NCI-H1436 treated with DMSO at 0.1 percent for 48 hours (cell line): ENCODE measurements around the gene PGGHG.
"Not testable (repeated sequence)": the region's sequence is repeated elsewhere in the genome, so short reads cannot be mapped to it uniquely, and the experiment has no call there.

Experiments used
- DNase-seq: peaks from one replicate; lab custom pipeline; 2025; lab: John Stamatoyannopoulos, UW

Gene PGGHG

DNA sequence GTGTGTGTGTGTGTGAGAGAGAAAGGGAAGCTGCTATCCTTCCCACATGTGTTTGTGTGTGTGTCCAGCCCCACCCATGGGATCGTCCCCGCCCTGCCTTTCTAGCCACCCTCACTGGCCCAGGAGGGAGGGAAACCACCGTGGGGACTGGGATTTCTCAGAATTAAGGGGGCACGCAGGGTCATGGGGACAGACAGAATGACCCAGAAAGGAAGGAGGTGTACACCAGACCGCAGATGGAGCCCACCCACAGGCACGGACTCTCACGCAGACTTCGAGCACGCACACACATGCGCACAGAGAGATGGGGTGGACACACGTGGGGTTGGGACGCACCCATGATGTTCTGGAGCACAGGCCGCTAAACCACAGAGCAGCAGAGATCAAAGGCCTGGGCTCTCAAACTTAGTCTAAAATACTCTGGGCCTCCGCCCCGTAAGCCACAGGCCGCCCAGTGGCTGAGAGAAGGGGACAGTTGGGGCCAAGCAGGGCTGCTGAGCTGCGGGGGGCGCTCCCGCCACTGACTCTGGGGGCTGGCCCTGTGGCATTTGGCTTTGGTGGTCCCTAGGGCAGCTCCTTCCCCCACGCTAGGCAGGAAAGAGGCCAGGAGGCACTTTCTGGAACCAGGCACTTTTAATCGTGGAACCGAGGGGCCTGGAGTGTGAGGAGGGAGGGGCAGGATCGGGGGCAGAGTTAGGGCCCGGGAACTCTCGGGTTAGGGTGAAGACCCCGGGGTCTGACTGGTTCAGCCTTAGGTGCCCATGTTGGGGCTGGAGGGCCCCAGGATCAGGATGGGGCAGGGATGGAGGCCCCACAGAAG, 8.9 kb downstream of the PGGHG start:
- DNase-seq: no peak

DNA sequence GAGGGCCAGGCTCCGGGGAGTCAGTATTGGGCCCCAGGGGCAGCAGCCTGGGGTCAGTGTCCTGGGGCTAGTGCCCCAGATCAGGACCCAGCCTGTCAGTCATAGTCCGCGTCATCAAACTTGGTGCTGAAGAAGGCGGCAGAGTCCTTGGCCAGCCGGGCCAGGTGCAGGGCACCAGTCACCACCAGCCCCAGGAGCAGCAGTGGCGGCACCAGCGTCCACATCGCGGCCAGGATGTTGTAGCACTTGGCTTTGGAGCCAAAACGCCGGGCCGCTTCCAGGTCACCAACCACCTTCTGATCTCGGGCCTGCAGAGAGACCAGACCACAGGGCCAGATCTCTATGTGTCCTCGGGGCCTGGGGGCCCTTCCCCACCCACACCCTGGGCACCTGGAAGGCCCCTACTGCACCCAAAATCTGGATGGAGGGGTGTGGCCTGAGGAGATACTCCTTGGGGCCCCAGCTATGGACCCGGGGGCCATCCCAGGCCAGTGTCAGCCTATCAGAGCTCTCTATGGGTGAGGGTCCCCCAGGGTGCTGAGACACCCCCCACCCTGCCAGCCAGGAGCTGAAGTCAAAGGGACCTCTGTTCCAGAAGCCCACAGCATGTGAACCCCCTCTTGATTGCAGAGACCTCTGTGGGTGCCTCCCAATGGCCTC, 9.6 kb downstream of the PGGHG start:
- no peak for DNase-seq

DNA sequence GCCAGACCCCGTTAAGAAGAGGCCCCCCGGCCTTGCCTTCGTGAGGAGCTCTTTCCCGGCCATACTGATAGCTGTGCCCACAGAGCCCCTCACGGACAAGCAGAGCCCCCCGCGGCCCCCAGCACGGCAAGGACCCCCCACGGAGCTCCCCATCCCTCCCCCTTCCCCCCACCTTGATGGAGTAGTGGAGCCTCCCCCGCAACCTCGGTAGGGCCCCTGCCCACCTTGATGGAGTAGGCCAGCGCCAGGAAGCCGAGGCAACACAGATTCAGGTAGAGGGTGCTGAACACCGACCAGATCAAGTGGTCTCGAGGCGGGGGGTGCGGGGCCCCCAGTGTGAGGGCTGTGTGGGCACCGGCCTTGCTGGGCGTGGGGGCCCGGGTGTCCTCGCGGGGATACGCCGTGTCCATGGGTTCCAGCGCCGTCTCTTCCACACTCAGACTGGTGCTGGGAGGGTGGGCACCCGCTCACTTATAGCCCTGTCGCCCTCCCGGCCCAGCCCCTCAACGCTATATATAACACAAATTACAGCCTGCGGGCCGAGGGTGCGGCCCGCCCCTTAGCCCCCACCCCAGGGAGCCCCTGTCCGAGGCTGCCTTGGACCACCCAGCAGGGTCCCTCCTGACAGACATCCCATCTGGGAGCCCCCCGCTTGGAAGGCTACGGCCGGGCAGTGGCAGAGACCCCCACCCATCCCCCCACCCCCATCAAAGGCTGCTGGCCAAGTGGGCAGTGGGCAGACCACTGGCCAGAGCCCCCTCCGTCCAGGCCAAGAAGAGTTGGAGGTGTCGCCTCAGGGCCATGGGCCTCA, 10.4 kb downstream of the PGGHG start, which contains the start of gene IFITM5:
IFITM5 (minus strand) TSS at position 446 of the 811 bp plus-strand sequence; CDS start at position 410, 36 bp downstream.
- no peak for DNase-seq

DNA sequence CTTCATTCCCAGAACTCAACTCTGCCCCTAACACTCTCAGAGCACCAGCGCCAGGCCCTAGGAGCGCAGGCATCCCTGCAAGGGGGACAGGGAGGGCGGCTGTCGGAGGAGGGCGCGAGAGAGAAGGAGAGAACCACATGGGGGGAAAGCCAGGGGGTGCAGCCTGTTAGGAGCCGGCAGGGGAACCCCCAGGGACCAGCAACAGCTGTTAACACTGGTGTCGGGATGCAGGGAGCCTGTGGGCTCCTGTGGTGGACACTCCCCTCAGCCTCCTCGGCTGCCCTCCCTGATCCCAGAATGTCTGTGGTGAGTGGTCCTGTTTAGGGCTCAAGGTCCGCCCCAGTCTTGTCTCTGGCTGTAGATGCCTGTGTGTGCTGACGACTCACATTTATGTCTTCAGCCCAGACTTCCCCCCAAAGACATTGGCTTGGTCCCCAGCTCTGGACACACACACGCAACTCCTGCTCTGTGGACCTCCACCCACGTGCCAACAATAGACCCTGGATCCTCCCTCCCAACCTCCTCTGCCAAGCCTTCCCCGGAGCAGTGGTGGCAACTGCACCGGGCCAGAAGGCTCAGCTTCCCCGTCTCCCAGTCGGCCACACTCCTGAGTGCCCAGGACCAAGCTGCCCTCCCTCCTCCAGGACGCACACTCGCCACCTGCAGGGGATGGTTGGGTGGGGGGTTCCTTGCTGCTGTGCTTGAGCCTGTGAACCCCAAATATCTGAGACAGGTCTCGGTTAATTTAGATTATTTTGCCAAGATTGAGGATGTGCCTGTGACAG, 11.2 kb downstream of the PGGHG start:
- no peak for DNase-seq

DNA sequence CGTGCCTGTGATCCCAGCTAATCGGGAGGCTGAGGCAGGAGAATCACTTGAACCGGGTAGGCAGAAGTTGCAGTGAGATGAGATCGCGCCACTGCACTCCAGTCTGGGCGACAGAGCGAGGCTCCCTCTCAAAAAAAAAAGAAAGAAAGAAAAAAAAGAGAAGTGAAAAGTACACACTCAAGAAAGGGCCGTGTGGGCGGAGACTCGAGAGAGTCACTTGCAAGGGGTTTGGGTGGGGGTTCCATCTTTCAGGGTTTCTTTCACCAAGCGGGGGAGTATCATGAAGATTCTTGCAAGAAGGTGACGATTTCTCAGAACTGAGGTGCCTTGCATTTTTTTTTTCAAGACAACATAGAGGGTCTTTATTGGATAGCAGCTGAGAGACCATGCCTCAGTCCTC, 14.4 kb downstream of the PGGHG start:
- no peak for DNase-seq

DNA sequence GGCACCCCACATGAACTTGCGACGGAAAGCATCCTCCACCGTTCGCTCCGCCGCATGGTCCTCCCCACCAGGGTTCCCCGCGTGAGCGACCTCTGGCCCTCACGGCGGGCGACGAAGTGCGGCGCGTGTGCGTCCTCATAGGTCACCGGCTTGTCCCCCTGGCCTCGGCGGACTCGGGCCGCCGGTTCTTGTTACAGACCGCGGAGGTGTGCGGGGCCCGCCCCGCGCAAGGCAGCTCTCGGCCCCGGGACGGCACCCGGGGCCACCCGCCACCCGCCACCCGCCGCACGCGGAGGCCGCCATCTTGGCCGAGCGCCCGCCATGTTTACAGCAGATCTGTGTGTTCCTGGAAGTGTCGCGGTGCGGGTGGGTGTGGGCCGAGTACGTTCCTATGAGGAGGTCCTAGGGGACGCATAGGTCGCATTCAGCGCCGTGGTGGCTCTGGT, 15.2 kb downstream of the PGGHG start:
- no peak for DNase-seq

DNA sequence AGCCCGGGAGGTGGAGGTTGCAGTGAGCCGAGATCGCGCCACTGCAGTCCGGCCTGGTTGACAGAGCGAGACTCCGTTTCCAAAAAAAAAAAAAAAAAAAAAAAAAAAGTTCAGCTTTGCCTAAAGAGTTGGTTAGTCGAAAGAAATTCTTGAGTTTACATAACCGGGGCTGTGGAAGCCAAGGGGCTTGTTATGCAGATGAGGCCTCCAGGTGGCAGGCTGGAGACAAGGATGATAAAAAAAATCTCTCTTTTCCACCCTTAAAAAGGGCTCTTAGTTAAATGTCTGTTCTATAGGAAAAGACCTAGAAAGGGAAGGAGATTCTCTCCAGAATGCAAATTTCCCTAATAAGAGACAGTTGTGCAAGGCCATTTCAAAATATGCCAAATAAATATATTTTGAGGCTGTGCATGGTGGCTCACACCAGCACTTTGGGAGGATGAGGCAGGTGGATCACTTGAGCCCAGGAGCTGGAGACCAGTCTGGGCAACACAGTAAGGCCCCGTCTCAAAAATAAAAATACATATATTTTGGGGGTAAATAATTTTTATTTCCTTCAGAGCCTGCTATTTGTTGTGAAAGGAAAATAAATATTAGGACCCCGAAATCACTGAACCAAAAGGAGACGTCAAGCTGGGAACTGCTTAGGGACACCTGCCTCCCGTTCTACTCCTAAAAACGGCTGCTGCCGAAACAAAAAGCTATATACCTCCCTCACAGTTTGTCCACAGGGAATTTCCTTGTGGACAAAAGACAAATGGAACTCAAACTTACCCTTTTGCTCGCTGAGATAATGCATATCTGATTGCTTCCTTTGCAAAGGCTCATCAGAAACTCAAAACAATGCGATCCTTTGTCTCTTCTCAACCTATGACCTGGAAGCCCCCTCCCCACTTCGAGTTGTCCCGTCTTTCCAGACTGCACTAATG, 16.3 kb downstream of the PGGHG start:
- no peak for DNase-seq

DNA sequence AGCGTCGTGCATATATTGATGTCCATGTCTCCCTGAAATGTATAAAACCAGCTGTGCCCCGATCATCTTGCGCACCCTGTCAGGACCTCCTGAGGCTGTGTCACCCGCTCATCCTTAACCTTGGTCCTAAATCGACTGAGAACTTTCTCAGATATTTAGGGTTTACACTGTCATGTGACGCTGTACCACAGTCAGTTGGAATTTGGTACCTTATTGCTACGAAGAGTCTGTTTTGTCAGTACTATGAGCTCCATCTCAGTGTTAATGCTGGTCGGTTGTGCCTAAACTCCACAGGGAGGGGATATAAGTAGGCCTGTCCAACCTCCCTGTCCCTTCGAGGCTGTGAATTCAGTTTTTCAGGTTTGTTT, 16.9 kb downstream of the PGGHG start:
- no peak for DNase-seq

DNA sequence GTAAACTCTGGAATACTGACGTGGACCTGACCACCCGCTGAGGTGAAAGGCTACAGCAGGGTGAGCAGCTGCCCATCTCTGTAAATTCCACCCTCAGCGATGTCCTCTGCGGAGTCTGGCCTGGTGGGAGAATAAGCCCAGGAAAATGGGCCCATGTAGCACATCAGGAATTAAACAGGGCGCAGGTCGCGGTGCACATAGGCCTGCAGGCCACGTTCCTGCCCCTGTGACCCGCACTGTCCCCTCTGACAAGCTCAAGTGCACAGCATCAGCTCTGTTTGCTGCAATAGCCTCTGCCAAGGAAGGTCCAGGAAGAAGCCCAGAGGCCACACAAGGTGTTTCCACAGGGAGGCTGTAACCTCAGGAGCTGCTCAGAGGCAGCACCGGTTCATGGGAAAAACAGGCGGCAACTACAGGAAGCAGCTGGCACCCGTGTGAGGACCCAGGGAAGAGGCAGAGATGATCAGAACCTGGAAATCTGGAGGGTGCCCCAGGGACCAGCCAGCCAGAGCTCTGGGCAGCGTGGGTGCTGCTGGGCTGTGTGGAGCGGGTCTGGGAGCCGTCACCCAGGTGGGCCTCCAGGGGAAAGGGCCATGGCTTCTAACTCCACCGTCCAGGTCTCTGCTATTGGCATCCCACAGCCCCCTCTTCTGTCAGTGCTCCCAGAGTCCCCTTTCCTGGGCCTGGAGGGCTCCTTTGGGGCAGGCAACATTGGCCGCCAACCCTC, 17.9 kb downstream of the PGGHG start:
- no peak for DNase-seq

DNA sequence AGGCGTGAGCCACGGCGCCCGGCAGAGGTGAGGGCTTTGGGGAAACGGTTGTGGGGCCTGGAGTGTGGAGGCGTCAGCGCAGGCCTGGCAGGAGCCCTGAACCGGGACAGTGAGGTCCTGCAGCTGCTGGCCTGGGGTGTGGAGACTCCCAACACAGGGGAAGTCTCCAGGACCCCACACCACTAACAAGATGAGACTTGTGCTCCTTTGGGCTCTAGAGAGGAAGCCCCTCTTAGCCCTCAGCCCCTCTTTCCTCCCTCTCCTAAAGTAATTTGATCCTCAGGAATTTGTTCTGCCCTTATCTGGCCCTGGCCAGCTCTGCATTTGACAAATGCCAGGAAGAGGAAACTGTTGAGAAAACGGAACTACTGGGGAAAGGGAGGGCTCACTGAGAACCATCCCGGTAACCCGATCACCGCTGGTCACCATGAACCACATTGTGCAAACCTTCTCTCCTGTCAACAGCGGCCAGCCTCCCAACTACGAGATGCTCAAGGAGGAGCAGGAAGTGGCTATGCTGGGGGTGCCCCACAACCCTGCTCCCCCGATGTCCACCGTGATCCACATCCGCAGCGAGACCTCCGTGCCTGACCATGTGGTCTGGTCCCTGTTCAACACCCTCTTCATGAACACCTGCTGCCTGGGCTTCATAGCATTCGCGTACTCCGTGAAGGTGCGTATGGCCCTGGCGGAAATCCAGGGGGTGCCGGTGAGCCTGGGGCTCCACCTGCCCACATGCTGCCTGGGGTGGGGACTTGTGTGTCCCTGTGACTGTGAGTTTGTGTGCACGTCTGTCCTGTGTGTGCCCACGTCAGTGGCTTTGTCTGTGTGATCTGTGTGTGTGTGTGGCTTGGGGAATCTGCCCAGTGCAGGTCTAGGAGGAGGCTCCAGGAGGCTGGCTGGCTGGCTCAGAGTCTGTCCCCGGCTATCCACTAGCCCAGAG, 19.1 kb downstream of the PGGHG start, which contains the start of gene IFITM2:
IFITM2 (plus strand) TSS at position 51 of the 943 bp plus-strand sequence; CDS start at position 428, 377 bp downstream.
- not testable (repeated sequence) for DNase-seq

DNA sequence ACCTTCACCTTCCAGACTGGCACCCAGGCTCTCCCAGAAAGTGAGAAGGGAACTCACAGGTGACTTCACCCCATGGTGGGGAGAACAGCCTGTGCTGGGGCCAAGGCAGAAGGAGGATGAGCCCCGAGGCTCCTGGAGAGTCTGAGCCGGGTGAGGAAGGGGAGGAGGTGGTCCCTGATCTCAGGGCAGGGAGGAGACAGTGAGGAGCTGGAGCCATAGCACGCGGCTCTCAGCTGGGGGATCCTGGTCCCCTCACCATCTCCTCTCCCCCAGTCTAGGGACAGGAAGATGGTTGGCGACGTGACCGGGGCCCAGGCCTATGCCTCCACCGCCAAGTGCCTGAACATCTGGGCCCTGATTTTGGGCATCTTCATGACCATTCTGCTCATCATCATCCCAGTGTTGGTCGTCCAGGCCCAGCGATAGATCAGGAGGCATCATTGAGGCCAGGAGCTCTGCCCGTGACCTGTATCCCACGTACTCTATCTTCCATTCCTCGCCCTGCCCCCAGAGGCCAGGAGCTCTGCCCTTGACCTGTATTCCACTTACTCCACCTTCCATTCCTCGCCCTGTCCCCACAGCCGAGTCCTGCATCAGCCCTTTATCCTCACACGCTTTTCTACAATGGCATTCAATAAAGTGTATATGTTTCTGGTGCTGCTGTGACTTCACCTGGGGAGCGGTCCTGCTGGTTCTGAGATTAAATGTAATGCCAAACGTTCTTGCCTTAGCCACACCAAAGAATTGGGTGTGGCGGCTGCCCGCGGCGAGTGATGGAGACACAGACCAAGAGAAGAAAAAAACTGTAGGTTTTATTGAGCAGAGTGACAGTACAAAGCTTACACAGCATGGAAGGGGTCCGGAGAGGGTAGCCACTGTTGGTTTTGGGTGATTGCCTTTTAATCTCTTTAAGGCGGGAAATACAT, 20.1 kb downstream of the PGGHG start:
- not testable (repeated sequence) for DNase-seq

DNA sequence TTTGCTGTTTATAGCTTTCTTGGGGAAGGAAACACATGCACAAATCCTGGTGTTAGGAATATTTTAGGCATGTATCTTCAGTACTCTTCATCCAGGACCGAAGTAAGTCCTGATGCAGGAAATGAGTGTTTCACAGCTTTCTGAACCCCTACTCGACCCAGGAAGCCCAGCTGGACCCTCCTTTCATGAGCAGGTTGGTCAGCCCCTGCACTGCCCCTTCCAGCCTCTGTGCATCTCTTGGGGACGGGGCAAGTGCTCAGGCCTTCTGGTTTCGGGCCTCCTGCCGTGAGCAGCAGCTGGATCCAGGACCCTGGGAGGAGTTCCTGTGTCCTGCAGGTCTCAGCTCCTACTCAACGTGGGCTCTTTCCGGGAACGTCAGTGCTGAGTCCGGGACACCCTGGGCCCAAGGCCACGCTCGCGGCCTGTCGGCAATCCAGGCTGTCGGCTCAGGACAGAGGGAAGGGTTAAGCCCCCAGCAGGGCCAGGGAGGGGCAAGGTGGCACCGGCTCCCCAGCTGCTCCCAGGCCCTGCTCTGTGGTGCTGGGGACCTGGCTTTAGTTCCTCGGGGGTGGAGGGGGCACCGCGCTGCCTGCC, 21.1 kb downstream of the PGGHG start:
- not testable (repeated sequence) for DNase-seq

DNA sequence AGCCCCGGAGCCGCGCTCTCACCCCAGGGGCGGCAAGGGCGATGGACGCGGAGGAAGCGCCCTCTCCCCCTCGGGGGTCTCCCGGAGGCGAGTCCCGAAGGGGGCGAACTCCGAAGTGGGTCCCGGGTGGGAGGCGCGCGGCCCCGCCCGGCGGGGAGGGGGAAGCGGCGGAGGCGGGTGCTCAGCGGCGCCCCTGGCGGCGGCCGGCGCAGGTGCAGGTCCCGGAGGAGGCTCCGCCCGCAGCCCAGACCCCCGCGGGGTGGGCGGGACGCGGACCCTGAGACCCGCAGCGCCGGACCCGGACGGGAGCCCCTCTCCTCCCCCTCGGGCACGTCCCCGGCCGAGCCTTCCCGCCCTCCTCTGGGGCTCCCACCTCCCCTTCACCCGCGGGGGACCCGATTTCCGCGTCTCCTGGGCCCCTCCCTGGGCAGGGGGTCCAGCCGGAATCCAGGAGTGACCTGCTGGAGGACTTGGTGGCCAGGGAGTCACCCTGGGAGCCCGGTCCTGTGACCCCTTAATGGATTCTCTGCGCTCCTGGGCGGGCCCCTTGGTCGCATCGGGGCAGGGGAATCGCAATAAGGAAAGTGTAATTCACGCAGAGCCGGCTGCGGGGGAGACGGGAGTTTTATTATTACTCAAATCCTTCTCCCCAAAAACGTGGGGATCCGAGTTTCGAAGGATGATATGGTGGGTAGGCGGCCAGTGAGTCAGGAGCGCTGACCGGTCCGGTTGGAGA, 22.3 kb downstream of the PGGHG start:
- not testable (repeated sequence) for DNase-seq

DNA sequence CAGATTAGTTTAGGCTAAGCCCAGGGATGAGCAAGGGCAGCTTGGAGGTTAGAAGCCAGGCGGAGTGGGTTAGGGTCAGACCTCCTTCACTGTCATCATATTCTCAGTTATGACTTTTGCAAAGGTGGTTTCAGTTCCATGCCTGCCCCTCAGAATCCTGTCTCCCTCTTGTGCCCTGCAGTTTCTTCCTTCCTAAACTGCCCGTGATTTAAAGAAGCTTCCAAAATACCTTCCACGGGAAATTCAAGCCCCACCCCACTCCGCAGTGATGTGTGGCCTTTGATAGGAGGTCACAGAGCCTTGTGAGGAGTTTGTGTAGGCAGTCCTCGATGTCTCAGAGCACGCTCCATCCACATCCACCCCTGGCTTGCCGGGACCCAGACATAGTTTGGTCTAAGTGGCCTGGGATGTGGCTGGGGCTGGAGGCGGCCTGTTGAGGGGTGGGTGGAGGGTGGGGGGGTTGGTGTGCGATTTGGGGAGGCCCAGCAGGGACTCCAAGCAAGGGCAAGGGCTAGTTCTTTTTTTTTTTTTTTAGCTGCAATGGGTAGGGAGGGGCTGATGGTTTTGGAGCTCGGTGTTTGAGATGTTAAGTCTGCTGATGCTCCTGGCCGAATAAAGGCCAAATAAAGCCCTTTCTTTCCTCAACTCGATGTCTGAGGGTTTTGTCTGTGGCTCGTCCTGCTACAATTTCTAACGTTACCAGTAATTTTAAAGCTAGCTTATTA, 23.3 kb downstream of the PGGHG start:
- DNase-seq: no peak

DNA sequence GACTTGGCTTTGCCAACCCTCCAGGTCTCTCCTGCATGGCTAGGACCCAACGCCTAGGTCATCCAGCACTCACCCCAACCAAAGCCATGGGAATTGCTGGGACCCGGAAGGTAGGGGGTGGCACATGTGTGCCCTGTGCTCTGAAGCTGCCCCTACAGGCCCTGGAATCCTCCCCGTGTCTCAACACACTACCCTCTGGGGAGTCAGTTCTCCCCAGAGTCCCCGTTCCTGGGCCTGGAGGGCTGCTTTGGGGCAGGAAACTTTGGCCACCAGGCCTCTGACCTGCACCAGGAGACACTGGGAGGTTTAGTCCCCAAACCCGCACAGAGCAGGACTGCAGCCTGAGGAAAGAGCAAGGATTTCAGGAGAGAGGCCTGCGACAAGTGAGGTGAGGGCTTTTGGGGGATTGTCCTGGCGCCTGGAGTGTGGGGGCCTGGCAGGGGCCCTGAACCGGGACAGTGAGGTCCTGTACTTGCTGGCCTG, 24.4 kb downstream of the PGGHG start:
- DNase-seq: no peak
